ENCODE data around the gene ATG5.
"Not testable (repeated sequence)": the region's sequence is repeated elsewhere in the genome, so short reads cannot be mapped to it uniquely, and the experiment has no call there.

The ATG5 gene

DNA sequence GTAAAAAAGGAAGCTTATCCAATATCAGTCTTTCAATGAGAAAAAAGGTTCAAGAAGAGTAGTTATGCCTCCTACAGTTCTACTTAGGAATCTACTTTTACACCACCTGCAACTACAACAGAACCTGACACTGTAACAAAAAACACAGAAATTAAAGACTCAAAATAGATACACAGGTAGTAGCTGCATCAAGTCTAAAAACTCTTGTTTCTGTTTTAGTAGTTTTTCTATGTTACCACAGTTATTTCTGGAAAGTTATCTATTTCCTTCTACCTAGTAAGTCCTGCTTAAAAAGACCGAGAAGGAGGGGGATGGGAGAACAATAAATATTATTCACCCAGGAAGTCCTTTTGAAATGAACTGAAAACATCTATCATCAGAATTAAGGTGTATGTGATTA, 52.5 kb downstream of the ATG5 start:
- Histone ChIP-seq H3K4me1 (ENCODE audit: insufficient read depth, insufficient read length) (no peaks in the 10 kb centered on the region), H3K4me3 (ENCODE audit: insufficient read length, low read depth) (no peak overlapping the region), H3K9ac (ENCODE audit: insufficient read length, low read depth) (no peak overlapping the region), H3K27me3 (ENCODE audit: insufficient read depth, insufficient read length) (no peaks in the 10 kb centered on the region), H3K9me3 (ENCODE audit: insufficient read depth, low read length) (no peaks in the 10 kb centered on the region; the same call in 1 of the 2 replicates), H3K36me3 (ENCODE audit: insufficient read depth, insufficient read length, low read length) (peaks cover 10% of the 10 kb centered on the region)
- no peak for TF ChIP-seq ZNF274 (IDR thresholded peaks at IDR 0.05; ENCODE audit: low read depth, low read length)
- no peak for TF ChIP-seq YY1 (IDR thresholded peaks at IDR 0.05; ENCODE audit: insufficient read depth, insufficient read length)
- no peak for TF ChIP-seq SUZ12 (IDR thresholded peaks at IDR 0.05; ENCODE audit: extremely low read depth, insufficient read depth, insufficient read length)
- DNase-seq (ENCODE audit: low read depth, low spot score): no peak

DNA sequence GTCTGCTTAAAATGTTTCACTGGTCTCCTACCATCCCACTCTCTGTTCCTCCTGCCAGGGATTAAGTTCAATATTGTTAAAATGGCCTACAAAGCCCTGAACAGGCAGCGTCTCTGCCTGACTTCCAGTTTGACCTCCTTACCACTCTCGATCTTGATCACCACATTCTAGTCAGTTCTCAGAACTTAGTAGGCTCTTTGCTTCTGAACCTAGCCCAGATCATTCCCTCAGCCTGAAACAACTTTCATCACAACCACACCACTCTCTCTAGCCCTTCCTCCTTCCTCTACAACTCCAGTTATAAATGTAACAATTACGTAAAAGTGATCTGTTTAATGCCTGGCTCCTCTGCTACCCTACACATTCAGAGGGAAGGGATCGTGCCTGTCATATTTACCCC, 53.3 kb downstream of the ATG5 start:
- Histone ChIP-seq H3K4me1 (ENCODE audit: insufficient read depth, insufficient read length) (no peaks in the 10 kb centered on the region), H3K9ac (ENCODE audit: insufficient read length, low read depth) (no peak overlapping the region), H3K4me3 (ENCODE audit: insufficient read length, low read depth) (no peak overlapping the region), H3K36me3 (ENCODE audit: insufficient read depth, insufficient read length, low read length) (peaks cover 6% of the 10 kb centered on the region), H3K9me3 (ENCODE audit: insufficient read depth, low read length) (no peaks in the 10 kb centered on the region; the same call in 1 of the 2 replicates), H3K27me3 (ENCODE audit: insufficient read depth, insufficient read length) (no peaks in the 10 kb centered on the region)
- TF ChIP-seq SUZ12 (IDR thresholded peaks at IDR 0.05; ENCODE audit: extremely low read depth, insufficient read depth, insufficient read length) (no peak), YY1 (IDR thresholded peaks at IDR 0.05; ENCODE audit: insufficient read depth, insufficient read length) (no peak), ZNF274 (IDR thresholded peaks at IDR 0.05; ENCODE audit: low read depth, low read length) (no peak)
- no peak for DNase-seq (ENCODE audit: low read depth, low spot score)

DNA sequence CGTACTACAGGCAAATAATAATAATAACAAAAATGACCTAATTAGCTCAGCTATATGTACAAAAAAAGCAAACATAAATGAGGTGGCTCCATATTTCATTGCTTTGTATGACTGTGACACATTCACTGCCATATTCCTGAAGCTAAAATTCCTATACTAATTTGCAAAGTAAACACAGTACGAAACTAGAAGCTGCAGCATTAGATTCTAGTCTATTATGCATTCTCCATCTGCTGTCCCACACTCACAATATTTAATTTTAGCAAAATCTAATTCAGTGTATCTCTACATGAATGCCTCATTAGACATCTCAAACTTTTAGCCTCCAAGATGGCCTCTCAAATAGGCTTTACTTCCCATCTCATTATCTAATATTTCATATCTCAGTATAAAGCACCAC, 55.1 kb downstream of the ATG5 start:
- TF ChIP-seq ZNF274 (IDR thresholded peaks at IDR 0.05; ENCODE audit: low read depth, low read length) (no peak), YY1 (IDR thresholded peaks at IDR 0.05; ENCODE audit: insufficient read depth, insufficient read length) (no peak), SUZ12 (IDR thresholded peaks at IDR 0.05; ENCODE audit: extremely low read depth, insufficient read depth, insufficient read length) (no peak)
- H3K4me1 ChIP-seq (ENCODE audit: insufficient read depth, insufficient read length): no peaks in the 10 kb centered on the region

DNA sequence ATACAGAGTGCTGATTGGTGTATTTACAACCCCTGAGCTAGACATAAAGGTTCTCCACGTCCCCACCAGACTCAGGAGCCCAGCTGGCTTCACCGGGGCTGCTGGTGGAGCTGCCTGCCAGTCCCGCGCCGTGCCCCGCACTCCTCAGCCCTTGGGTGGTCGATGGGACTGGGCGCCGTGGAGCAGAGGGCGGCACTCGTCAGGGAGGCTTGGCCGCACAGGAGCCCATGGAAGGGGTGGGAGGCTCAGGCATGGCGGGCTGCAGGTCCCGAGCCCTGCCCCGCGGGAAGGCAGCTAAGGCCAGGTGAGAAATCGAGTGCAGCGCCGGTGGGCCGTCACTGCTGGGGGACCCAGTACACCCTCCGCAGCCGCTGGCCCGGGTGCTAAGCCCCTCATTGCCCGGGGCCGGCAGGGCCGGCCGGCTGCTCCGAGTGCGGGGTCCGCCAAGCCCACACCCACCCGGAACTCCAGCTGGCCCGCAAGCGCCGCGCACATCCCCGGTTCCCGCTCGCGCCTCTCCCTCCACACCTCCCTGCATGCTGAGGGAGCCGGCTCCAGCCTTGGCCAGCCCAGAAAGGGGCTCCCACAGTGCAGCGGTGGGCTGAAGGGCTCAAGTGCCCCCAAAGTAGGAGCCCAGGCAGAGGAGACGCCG, 56.2 kb downstream of the ATG5 start:
- not testable (repeated sequence) for H3K27me3 ChIP-seq (ENCODE audit: insufficient read depth, insufficient read length); H3K9ac ChIP-seq (ENCODE audit: insufficient read length, low read depth); H3K4me3 ChIP-seq (ENCODE audit: insufficient read length, low read depth); H3K4me1 ChIP-seq (ENCODE audit: insufficient read depth, insufficient read length); H3K9me3 ChIP-seq (ENCODE audit: insufficient read depth, low read length); DNase-seq (ENCODE audit: low read depth, low spot score); H3K36me3 ChIP-seq (ENCODE audit: insufficient read depth, insufficient read length, low read length)

More for the DNA sequence above, 55.1 kb downstream of the ATG5 start:
- H3K9me3 ChIP-seq (ENCODE audit: insufficient read depth, low read length): no peaks in the 10 kb centered on the region; the same call in 1 of the 2 replicates
- no peaks in the 10 kb centered on the region for H3K27me3 ChIP-seq (ENCODE audit: insufficient read depth, insufficient read length)
- H3K9ac ChIP-seq (ENCODE audit: insufficient read length, low read depth): no peak overlapping the region
- H3K4me3 ChIP-seq (ENCODE audit: insufficient read length, low read depth): no peak overlapping the region
- DNase-seq (ENCODE audit: low read depth, low spot score): no peak
- H3K36me3 ChIP-seq (ENCODE audit: insufficient read depth, insufficient read length, low read length): peaks cover 6% of the 10 kb centered on the region

DNA sequence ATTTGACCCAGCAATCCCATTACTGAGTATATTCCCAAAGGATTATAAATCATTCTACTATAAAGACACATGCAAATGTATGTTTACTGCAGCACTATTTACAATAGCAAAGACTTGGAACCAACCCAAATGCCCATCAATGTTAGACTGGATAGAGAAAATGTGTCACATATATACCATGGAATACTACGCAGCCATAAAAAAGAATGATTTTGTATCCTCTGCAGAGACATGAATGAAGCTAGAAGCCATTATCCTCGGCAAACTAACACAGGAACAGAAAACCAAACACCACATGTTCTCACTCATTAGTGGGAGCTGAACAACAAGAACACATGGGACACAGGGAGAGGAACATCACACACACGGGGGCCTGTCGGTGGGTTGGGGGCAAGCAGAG, 57.1 kb downstream of the ATG5 start:
- not testable (repeated sequence) for H3K9me3 ChIP-seq (ENCODE audit: insufficient read depth, low read length); H3K27me3 ChIP-seq (ENCODE audit: insufficient read depth, insufficient read length)

DNA sequence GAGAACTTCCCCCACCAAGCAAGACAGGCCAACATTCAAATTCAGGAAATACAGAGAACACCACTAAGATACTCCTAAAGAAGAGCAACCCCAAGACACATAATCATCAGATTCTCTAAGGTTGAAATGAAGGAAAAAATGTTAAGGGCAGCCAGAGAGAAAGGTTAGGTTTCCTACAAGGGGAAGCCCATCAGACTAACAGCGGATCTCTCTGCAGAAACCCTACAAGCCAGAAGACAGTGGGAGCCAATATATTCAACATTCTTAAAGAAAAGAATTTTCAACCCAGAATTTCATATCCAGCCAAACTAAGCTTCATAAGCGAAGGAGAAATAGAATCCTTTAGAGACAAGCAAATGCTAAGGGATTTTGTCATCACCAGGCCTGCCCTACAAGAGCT, 61.1 kb downstream of the ATG5 start:
- H3K4me1 ChIP-seq (ENCODE audit: insufficient read depth, insufficient read length); H3K9ac ChIP-seq (ENCODE audit: insufficient read length, low read depth); H3K27me3 ChIP-seq (ENCODE audit: insufficient read depth, insufficient read length); H3K4me3 ChIP-seq (ENCODE audit: insufficient read length, low read depth); DNase-seq (ENCODE audit: low read depth, low spot score); H3K9me3 ChIP-seq (ENCODE audit: insufficient read depth, low read length): not testable (repeated sequence)
- peaks cover 11% of the 10 kb centered on the region for H3K36me3 ChIP-seq (ENCODE audit: insufficient read depth, insufficient read length, low read length)

More for the DNA sequence above, 57.1 kb downstream of the ATG5 start:
- H3K9ac ChIP-seq (ENCODE audit: insufficient read length, low read depth); DNase-seq (ENCODE audit: low read depth, low spot score); H3K36me3 ChIP-seq (ENCODE audit: insufficient read depth, insufficient read length, low read length); H3K4me3 ChIP-seq (ENCODE audit: insufficient read length, low read depth); H3K4me1 ChIP-seq (ENCODE audit: insufficient read depth, insufficient read length): not testable (repeated sequence)

DNA sequence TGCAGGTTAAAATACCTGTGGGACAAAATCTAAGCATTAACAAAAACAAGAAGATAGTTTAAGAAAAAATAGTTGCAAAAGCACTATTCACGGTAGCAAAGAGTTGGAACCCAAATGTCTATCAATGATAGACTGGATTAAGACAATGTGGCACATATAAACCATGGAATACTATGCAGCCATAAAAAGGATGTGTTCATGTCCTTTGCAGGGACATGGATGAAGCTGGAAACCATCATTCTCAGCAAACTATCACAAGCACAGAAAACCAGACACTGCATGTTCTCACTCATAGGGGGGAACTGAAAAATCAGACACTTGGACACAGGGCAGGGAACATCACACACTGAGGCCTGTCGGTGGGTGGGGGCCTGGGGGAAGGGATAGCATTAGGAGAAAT, 65.8 kb downstream of the ATG5 start:
- H3K36me3 ChIP-seq (ENCODE audit: insufficient read depth, insufficient read length, low read length): peaks cover 11% of the 10 kb centered on the region
- not testable (repeated sequence) for H3K4me3 ChIP-seq (ENCODE audit: insufficient read length, low read depth); H3K4me1 ChIP-seq (ENCODE audit: insufficient read depth, insufficient read length); DNase-seq (ENCODE audit: low read depth, low spot score); H3K9ac ChIP-seq (ENCODE audit: insufficient read length, low read depth); H3K27me3 ChIP-seq (ENCODE audit: insufficient read depth, insufficient read length); H3K9me3 ChIP-seq (ENCODE audit: insufficient read depth, low read length)

DNA sequence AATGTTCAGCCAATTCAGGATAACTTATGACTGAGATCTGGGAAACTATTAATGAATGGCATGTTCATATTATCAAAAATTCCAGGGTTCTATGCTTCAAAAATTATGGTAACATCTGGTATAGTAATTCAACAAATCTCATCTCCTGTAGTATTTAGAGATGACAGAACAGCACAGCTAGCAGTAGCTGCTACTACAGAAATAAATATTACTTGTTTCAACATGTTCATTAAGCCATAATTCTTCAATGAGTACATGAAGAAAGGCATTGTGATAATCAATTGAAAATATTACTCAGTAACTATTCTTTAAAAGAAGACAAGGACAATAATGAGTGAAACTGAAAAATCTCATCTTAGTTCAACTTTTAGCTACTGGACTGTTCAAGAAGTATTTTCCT, 66.8 kb downstream of the ATG5 start:
- Histone ChIP-seq H3K36me3 (ENCODE audit: insufficient read depth, insufficient read length, low read length) (peaks cover 11% of the 10 kb centered on the region), H3K4me3 (ENCODE audit: insufficient read length, low read depth) (no peak overlapping the region), H3K9ac (ENCODE audit: insufficient read length, low read depth) (no peak overlapping the region), H3K27me3 (ENCODE audit: insufficient read depth, insufficient read length) (no peaks in the 10 kb centered on the region), H3K4me1 (ENCODE audit: insufficient read depth, insufficient read length) (no peaks in the 10 kb centered on the region), H3K9me3 (ENCODE audit: insufficient read depth, low read length) (no peaks in the 10 kb centered on the region)
- DNase-seq (ENCODE audit: low read depth, low spot score): no peak
- TF ChIP-seq ZNF274 (IDR thresholded peaks at IDR 0.05; ENCODE audit: low read depth, low read length) (no peak), SUZ12 (IDR thresholded peaks at IDR 0.05; ENCODE audit: extremely low read depth, insufficient read depth, insufficient read length) (no peak), YY1 (IDR thresholded peaks at IDR 0.05; ENCODE audit: insufficient read depth, insufficient read length) (no peak)

Data from NT2/D1 (cell line).